Measurements from ENCODE around the gene DND1.
"Not testable (repeated sequence)": the region's sequence is repeated elsewhere in the genome, so short reads cannot be mapped to it uniquely, and the experiment has no call there.

Gene DND1

DNA sequence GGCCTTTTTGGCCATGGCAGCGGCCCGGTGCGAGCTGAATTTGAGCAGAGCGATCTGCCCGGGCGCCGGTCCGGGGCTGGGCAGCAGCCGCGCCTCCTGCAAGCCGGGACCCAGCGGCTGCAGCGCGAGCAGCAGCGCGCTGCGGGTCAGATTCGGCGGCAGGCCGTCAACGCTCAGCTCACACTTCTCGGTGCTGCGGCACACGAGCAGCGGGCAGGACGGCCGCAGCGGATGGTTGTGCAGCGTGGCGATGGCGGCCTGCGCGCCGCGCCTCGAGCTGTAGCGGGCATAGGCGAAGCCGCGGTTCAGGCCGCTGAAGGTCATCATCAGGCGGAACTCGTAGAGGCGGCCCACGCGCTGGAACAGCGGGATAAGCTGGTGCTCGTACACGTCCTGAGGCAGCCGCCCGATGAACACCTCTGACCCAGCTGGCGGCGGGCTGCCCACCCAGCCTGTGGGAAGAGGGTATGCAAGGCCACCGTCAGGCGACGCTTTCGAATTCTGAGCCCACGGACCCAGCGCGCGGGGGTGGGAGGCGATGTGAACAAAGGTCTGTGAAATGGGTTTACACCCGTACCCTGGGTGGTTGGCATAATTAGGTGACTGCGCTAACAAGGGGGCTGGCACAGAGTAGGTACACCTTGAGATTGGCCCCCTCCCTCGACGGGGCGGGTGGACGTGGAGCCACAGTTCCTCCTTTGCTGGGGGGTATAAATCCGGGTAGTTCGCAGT lies 755 bp downstream of the DND1 start:
- no peak for DNase-seq (ENCODE audit: low spot score)

DNA sequence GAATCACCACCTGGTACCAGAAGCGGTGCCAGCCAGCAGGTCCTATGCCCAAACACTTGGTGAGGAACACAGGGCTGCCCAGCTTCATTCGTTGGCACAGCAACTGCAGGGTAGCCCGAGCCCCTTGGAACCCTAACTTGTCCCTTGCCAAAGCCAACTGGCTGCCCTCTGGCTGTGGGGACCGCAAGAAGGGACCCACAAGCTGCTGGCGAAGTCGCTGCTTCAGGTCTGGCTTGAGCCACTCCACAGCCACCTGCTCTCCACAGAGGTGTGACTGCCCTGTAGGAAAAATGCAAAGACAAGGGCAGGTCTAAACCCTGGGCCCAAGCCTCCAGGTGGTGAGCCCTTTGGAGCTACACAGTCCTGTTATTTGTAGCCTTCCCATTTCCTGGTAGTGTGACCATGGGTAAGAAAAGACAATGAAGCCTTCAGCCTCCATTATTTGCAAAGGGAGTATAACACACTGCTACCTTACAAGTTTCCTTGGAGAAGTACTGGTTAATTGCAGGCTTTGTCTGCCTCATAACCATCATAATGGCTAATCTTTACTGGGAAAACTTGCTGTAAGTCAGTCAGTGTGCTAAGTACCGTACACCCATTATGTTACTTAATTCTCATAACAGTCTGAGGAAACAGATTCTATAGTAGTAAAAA lies 1.8 kb downstream of the DND1 start:
- DNase-seq (ENCODE audit: low spot score), result no peak

- DNase-seq (ENCODE audit: low spot score), result not testable (repeated sequence)
Measured at GRCh38 chr5:140671035-140671434, 2.3 kb downstream of the DND1 start.

- DNase-seq (ENCODE audit: low spot score), result peak; percentile 96
Measured at GRCh38 chr5:140664359-140665119, 8.8 kb downstream of the DND1 start, which contains the start of gene WDR55. TSS of gene WDR55 (plus strand) at chr5:140664904. CDS start at chr5:140664913, 9 bp downstream.

DNA sequence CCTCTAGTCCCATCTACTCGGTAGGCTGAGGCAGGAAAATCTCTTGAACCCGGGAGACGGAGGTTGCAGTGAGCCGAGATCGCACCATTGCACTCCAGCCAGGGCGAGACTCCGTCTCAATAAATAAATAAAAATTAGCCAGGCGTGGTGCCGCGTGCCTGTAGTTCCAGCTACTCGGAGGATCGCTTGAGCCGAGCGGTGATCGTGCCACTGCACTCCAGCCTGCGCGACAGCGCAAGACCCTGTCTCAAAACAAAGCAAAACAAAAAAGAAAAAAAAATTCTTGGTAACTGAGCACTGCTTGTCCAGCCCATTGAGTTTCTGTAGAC lies 9.4 kb downstream of the DND1 start:
- DNase-seq (ENCODE audit: low spot score), result no peak

DNA sequence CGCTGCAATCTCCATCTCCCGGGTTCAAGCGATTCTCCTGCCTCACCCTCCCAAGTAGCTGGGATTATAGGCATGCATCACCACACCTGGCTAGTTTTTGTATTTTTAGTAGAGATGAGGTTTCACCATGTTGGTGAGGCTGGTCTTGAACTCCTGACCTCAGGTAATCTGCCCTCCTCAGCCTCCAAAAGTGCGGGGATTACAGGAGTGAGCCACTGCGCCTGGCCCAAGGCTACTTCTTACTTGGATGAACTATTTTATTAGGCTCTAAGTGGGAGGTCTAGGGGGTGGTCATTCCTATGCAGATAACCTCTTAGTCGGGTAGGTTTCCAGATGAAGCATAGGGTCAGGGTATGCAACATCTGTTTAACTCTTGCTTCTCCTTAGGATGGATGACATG lies 13.0 kb downstream of the DND1 start:
- DNase-seq (ENCODE audit: low spot score), result not testable (repeated sequence)

- DNase-seq (ENCODE audit: low spot score), result no peak
Measured at GRCh38 chr5:140658870-140659269, 14.5 kb downstream of the DND1 start.

GRCh38 chr5:140647042-140647419 lies 26.3 kb downstream of the DND1 start:
- DNase-seq (ENCODE audit: low spot score), result no peak

DNA sequence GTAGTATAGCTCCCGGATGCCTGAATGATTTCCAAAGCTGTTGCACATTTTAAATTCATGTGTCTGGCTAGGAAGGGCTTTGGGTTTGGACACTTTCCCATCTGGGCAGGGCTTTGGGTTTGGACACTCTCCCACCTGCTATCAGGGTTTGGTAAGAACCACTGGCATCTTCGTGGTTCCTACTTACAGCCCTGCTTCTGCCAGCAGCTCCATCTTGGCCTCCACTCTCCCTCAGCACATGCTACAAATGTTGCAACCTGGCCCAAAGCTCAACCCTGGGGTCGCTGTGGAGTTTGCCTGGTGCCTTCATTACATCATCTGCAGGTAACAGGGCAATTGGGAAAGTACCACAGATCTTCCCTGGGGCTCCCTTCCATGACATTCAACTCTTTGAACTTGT lies 30.7 kb downstream of the DND1 start:
- no peak for DNase-seq (ENCODE audit: low spot score)

DNA sequence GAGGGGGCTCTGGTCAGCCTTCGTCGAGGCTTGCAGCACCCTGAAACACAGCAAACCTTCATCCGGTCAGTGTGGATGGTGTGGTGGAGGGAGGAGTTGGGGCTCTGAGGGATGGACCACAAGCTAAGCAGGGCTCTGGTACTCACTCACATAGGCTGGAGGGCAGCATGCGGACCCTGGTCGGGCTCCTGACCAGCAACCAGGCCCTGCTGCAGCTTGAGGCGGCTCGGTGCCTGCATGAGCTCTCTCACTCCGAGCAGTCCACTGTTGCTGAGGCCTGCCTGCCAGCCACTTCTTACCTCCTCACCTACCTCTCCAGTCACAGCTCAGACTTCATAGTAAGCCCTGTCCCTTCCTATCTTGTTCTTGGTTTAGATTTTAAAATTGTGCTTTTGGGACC lies 31.7 kb downstream of the DND1 start:
- no peak for DNase-seq (ENCODE audit: low spot score)

DNA sequence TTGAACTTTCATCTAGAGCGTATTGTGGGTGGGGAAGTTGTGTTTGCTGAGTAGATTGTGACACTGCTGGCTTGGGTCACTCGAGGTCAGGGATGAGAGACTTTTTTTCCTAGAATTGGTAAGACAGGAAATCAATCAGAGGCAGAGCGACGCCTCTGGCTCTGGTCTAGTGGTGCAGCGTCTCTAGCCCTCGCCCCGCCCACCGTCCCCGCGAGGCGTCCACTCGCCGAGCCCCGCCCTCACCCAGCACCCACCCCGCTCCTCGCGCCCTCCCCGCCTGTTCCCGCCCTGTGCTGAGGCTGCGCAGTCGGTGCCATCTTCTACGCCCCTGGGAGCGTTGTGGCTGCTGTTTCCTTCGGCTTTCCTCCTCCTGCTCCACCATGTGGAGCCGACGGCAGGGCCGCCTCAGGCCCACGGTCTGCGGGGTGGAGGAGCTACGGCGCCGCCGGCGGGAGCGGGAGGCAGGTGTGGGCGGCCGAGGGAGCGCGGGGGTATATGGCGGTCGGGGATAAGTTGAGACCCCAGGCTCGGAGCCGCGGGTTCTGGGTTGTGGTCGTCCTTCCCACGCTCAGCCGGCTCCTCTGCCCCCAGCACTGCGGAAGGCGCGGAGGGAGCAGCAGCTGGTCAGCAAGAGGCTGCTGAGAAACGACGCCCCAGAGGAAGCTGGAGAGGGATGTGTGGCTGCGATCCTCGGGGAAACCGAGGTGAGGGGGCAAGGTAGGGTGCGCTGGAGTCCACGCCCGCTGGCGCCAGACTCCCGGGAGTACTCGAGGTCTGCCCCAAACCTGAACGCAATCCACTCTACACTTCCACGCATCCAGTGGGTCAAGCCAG lies 34.0 kb downstream of the DND1 start, which contains the start of gene TMCO6:
TSS of gene TMCO6 (plus strand) at position 304 of the 834 bp plus-strand sequence. CDS start at position 381, 77 bp downstream.
- peak; percentile 88 for DNase-seq (ENCODE audit: low spot score)

DNA sequence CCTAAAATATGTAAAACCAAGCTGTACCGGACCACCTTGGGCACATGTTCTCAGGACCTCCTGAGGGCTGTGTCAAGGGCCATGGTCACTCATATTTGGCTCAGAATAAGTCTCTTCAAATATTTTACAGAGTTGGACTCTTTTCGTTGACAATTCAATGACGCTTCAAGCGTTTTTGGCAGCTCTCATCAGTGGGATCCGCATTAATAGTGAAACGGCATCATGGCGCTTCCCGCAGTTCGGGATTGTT lies 34.6 kb downstream of the DND1 start:
- DNase-seq (ENCODE audit: low spot score), result not testable (repeated sequence)

- DNase-seq (ENCODE audit: low spot score), result no peak
Measured at GRCh38 chr5:140637371-140638100, 35.8 kb downstream of the DND1 start.

GRCh38 chr5:140635291-140636257 lies 37.8 kb downstream of the DND1 start:
- DNase-seq (ENCODE audit: low spot score), result no peak

DNA sequence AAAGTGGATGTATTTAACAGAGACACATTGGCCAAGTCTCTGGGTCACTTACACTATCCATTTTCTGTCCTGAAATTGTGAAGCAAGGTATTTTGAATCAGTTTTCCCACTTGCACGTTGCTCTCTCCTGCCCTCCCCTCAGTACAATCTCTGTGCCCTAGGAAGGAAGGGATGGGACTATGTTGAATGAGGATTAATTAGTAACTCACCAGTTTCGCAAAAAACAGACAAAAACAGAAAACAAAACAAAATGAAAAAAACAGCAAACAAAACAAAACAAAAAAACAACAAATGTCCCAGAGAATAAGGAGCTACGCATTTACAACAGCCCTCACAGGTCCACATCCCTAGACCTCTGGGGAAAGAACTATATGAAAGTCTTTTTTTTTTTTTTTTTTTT lies 39.3 kb downstream of the DND1 start:
- DNase-seq (ENCODE audit: low spot score), result no peak

- no peak for DNase-seq (ENCODE audit: low spot score)
Measured at GRCh38 chr5:140633501-140633900, 39.9 kb downstream of the DND1 start.

DNA sequence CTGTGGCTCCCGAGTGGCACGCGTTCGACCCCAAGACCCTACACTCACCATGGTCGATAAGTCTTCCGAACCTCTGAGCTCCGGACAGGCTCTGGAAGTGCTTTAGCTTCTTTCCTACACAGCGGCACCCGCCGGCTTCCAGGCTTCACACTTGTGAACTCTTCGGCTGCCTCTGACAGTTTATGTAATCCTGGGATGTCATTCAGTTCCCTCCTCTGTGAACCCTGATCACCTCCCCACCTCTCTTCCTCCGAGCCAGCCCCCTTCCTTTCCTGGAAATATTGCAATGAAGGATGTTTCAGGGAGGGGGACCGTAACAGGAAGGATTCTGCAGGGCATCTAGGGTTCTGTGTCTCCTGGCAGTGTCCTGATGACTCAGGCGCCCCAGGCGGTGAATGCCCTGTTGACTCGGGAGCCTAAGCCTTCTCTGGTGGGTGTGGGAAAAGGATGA lies 40.3 kb downstream of the DND1 start, which contains the start of gene CD14:
TSS of gene CD14 (minus strand) at position 155 of the 451 bp plus-strand sequence. CDS start at position 51, 104 bp downstream.
- DNase-seq (ENCODE audit: low spot score), result peak; percentile 57

GRCh38 chr5:140632366-140633020 lies 40.9 kb downstream of the DND1 start:
- peak; percentile 50 for DNase-seq (ENCODE audit: low spot score)

- no peak for DNase-seq (ENCODE audit: low spot score)
Measured at GRCh38 chr5:140631831-140632365, 41.5 kb downstream of the DND1 start.
